Stimulated activated CD4-positive, alpha-beta T cell treated with anti-CD3 and anti-CD28 coated beads, TNF-alpha, amount 100 ng/mL, for 1 hour (primary cell): ENCODE results near the gene SARM1.

Source experiments
- DNase-seq, 3 donors: peaks; one replicate each; pipeline ENCODE4 v3.0.0-alpha.2; 2020; ENCODE audit warnings: low read depth in 3 of 3, low spot score in 1 of 3

Gene SARM1

DNA sequence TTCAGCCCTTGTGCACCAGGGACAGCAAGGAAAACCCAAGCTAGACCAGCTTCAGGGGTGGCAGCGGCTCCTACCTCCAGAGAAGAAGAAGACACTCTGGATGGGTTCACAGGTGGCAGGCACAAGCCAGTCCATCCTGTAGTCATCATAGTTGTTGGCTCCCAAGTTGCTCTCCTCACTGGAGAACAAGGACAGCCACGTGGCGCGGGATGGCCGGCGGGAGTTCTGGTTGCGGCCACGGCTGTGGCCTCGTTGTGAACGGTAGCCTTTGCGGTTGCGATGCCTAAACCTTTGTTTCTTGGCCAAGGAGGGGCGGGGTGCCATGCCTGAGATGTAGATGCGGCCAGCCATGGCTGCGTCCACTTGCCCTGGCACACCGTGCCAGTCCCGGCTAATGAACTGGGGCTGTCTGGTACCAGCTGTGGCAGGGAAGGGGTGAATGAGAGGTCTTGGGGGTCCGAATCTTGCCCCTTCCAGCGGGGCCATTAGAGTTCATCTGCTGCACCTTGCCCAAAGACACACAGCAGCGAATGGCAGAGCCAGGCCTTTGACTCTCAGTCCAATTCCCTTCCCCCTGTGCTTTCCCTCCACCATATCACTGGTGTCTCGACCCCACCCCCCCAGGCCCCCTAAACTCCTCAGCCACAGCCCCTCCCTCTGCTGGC lies 3.7 kb upstream of the SARM1 start:
- no peak for DNase-seq

DNA sequence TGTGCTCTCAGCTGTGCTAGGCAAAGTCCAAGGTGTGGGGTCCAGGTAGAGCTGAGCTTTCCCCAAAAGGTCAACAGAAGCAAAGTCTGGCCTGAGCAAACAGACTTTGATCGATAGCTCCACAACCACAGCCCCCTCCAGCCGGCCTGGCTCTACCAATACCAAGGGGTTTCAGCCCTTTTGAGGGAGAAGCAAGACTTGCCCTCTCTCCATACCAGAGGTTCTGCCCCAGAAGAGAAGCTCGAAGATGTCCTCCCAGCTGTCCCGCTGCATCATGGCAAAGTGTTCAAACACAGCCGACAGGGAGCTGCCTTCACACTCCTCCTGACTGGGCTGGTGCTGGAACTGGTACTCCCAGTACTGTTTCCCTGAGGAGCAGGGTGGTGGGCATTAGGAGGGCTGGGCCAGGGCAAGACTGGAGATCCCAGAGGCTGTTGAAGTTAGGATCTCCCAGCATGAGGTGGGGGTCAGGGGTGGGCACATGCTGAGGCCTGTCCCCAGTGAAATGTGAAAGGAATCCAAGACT lies 3.1 kb upstream of the SARM1 start:
- DNase-seq: no peak

DNA sequence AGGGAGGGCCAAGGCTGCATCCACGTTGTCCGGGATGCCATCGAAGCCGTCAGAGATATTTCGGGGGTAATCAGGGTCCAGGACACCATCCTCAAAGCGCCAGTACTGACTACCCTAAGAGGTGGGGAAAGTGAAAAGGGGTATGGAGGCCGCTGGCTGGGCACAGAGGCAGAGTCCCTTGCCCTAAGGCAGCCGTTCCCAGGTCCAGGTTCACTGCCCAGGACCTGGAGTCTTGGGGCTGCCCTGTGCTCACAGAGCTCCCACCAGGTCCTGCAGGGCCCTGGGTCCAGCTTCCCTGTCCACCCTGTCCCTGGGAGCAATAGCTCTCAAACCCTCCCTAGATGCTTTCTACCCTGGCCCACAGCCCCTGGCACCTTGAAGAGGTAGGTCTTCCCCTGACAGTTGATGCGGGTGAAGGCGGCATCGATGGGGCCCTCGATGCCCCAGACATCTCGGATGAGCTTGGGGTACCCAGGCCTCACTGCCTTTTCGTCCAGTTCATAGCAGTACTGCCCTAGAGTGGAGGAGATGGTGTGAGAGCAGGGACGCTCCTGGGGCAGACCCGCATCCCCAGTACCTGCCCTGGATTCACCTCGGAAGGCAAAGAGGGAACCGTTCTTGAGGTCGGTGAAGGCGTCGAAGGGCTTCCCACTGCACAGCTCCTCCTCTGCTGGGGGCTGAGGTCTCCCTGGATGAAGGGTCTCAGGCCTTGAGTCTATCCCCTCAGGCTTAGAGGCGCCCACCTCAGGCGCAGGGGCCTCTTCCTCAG lies 2.4 kb upstream of the SARM1 start:
- no peak for DNase-seq

DNA sequence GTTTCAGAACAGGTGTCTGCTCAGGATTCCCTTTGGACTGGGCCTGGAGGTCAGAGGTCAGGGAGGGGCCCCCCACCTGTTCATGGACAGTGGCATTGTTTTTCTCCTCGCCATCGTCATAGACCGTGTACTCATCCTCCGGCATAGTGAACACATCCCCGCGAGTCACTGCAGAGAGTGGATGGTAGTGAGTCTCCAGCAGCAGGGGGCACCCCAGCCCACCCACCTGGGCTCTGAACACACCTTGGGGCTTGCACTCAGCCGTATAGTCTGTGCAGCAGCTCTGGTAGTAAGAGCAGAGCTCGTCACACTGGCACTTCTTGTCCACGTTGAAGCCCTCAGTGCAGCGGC lies 1.8 kb upstream of the SARM1 start:
- DNase-seq: no peak

DNA sequence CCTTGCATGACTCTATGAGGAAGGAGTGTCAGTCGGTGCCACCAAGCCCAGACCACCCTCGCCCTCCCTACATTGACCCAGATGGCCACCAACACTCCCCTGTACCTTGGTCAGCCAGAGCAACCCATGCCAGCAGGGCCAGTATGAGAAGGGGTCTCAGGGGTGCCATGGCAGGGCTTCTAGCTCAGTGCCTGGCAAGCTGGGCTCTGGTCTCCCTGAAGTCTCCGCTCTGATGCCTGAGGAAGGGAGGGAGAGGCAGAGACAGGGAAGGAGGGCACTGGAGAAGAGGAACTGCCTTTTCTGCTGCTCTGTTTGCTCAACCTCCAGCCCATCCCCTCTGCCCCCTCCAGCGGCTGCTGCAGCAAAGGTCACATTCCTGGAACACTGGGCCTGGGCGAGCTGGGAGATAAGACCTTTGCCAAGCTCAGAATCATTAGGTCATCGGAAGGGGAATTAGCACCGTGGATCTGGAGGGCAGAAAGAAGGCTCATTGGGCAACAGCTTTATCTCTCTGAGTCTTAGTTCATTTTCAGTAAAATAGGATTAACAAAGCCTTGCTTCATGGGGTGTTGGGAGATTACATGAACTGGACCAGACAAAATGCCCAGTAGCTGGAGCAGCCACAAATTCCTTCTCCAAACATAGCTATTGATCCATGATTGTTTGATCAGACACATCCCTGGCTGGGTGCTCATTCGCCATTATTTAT lies 1.3 kb upstream of the SARM1 start, which contains the start of gene VTN:
Gene VTN (minus strand): TSS at position 273 of the 709 bp plus-strand sequence. CDS start 104 bp downstream, at position 169.
- DNase-seq: no peak

DNA sequence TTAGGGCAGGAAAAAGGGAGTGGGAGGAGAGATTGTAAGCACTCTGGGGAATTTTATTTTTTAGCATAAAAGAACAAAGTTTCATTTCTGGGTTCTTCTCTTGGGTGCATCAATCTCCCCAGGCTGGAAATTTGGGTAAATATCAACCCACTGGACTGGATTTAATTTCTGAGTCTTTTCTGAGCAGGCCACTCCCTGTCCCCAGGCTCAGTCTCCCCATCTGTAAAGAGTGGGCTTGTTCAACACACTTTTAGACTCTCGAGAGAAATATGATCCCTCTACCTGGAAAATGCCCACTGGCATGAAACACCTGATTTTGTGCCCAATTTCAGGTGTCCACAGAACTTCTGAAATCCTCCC lies 770 bp upstream of the SARM1 start:
- no peak for DNase-seq

DNA sequence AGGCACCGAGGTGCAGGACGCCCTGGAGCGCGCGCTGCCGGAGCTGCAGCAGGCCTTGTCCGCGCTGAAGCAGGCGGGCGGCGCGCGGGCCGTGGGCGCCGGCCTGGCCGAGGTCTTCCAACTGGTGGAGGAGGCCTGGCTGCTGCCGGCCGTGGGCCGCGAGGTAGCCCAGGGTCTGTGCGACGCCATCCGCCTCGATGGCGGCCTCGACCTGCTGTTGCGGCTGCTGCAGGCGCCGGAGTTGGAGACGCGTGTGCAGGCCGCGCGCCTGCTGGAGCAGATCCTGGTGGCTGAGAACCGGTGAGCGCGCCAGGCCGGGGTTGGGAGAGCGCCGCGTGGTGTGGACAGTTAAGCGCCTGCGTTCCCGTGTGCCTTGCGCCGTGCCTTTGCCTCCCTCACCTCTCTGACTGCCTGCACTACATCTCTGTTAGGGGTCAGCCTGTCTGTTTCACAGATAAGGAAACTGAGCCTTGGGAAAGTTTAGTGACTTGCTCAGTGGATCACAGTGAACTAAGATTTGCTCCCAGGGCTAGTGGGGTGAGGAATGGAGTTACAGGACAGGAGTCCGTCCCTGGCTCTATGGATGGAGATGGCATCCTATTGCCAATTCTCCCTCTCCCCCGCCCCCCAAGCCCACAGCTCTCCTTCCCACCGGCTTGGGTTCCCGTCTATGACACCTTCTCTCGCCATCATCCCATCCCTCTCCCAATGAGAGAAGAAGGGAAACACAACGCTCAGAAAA lies 880 bp downstream of the SARM1 start:
- no peak for DNase-seq

DNA sequence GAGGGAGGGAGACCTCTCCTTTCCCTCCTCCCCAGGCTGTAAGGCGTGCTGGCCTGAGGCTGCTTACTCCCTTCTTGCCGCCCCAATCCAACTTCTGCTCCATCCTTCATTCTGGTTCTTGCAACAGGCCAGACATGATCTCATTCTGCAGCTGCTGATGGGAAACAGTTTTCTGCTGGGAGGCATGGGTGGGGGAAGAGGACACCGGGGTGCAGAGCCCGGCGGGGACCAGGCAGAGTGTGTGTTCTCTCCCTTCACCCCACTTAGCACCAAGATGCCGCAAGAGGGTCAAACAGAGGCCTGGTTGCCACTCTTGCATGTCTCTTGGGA lies 1.4 kb downstream of the SARM1 start:
- no peak for DNase-seq

DNA sequence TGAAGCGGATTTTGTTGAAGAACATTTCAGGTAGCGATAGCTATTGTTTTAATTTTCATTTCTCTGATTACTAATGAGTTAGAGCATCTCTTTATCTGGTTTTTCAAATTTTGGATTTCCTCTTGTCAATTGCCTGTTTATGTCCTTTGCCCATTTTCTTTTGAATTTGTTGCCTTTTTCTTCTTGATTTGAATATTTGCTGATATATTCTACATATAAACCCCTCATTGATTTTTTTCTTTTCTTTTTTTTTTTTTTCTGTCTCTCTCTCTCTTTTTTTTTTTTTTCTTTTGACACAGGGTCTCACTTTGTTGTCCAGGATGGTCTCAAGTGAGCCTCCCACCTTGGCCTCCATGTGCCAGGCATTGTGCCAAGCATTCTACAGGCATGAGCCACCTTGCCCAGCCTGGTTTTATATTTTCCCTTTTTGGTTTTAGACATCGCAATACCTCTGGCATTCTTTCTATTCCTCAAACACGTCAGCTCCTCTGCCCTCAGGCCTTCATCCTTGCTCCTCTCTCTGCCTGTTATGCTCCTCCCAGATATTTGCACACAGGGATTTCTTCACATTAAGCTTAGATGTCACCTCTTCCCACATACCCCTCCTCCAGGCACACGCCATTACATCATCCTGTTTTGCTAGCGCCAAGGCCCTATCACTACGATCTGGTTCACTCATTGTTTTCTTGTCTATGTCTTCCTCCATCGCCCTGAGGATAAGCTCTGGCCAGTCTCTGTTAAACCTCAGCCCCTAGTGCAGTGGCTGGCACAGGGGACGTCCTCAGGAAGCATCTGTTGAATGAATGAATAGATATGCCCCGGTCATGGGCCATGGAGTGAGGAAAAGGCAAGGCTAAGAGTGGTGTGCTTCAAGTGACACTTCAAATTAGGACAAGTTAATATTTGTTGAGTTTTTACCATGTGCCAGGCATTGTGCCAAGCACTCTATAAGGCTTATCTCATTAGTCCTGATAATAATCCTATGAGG lies 8.6 kb downstream of the SARM1 start:
- no peak for DNase-seq

DNA sequence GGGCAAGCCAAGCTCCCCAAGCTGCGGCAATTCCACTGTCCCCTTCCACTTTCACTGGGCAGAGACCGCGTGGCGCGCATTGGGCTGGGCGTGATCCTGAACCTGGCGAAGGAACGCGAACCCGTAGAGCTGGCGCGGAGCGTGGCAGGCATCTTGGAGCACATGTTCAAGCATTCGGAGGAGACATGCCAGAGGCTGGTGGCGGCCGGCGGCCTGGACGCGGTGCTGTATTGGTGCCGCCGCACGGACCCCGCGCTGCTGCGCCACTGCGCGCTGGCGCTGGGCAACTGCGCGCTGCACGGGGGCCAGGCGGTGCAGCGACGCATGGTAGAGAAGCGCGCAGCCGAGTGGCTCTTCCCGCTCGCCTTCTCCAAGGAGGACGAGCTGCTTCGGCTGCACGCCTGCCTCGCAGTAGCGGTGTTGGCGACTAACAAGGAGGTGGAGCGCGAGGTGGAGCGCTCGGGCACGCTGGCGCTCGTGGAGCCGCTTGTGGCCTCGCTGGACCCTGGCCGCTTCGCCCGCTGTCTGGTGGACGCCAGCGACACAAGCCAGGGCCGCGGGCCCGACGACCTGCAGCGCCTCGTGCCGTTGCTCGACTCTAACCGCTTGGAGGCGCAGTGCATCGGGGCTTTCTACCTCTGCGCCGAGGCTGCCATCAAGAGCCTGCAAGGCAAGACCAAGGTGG lies 9.8 kb downstream of the SARM1 start:
- DNase-seq: no peak

DNA sequence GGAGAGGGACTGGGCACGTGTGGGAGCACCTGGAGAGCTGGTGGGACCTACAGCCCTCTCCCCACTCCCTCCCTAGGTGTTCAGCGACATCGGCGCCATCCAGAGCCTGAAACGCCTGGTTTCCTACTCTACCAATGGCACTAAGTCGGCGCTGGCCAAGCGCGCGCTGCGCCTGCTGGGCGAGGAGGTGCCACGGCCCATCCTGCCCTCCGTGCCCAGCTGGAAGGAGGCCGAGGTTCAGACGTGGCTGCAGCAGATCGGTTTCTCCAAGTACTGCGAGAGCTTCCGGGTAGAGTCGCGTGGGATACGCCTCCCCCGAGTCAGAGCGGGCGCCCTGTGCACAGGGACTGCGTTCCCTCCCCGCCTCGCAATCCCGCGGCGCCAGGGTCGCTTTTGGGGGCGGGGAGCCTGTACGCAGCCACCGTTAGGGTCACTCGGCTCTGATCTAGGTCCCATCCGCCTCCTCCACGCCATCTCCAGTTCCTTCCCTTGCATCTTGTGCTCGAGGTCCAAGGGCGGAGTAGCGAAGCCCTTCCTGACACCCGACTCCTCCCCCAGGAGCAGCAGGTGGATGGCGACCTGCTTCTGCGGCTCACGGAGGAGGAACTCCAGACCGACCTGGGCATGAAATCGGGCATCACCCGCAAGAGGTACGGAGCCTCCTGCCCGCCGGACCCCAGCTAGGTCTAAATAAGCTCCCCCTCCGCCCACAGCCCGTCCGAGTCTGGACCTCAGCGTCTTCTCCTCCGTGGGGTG lies 13.0 kb downstream of the SARM1 start:
- DNase-seq: peak in 2 of 3 donors; percentile 24 to 43

DNA sequence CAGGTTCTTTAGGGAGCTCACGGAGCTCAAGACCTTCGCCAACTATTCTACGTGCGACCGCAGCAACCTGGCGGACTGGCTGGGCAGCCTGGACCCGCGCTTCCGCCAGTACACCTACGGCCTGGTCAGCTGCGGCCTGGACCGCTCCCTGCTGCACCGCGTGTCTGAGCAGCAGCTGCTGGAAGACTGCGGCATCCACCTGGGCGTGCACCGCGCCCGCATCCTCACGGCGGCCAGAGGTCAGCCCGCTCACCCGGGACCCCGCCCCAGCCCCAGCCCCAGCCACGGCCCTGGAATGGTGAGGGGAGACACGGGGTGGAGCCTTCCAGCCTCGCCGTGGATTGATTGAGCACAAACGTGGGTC lies 13.5 kb downstream of the SARM1 start:
- no peak for DNase-seq

DNA sequence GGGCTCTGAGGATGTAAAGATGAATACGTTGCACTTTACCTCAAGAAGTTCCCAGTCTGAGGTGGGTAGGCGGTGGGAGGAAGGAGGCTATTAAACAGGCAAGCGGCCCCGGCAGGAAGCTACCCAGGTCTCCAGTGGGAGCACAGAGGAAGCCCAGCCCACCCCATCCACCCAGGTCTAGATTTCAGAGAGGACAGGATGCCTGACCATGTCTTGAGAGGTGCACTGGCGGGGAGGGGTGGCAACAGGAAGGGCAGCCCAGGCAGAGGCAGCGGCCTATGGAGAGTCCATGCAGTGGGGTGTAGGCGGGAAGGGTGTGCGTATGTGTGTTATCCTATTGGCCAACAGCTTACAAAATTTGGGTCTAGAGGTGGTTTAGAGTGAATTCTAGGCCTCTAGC lies 13.9 kb downstream of the SARM1 start:
- DNase-seq: no peak

DNA sequence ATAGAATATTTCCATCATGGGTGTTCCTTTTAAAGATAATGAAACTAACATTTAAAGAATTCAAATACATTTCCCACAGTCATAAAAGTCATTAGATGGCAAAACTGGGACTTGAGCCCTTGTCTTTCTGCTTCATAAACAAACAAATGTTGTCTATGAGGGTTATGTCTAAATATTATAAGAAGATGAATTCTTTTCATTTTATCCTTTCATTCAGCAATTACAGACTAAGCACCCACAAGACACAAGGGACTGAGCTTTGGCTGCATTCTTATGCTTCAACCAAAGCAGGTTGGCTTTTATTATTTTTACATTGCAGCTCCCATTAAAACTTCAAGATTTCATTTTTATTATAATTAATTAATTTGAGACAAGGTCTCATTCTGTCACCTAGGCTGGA lies 14.9 kb downstream of the SARM1 start:
- DNase-seq: no peak

DNA sequence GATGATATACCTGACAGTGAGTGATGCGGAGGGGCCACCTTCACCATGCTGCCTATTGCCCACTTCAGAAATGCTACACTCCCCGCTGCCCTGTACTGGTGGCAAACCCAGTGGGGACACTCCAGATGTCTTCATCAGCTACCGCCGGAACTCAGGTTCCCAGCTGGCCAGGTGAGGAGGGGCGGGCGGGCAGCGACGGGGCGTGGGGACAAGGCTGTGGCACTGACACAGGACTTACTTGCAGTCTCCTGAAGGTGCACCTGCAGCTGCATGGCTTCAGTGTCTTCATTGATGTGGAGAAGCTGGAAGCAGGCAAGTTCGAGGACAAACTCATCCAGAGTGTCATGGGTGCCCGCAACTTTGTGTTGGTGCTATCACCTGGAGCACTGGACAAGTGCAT lies 16.6 kb downstream of the SARM1 start:
- no peak for DNase-seq

DNA sequence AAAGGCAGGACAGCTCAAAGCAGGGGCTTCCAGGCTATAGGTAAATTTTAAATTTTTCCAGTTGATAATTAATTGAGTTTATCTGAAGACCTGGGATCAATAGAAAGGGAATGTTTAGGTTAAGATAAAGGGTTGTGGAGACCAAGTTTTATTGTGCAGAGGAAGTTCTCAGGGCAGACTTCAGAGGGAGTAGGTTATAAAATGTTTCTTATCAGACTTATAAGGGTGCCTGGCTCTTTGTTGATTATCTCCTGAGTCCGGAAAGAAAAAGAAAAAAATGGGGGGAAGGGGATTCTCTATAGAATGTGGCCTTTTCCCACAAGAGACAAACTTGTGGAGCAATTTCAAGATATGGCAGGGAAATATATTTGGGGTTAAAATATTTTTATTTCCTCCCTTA lies 18.6 kb downstream of the SARM1 start:
- DNase-seq: no peak

DNA sequence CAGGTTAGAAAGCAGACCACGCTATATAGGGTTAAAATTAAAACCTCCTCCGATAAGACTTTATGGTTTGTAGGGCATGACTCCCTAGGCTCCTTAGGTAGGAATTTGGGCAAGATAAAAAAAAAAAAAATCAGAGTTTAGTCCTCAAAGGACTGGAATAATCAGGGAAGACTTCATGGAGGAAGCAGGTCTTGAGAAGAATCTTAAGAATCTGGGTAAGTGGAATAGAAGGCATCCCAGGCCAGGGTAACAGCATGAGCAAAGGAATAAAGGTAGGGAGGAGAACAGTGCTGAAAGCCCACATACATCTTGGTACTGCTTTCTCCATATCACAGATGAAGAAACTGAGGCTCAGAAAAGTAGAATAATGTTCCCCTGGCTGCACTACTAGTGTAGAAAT lies 19.1 kb downstream of the SARM1 start:
- no peak for DNase-seq

DNA sequence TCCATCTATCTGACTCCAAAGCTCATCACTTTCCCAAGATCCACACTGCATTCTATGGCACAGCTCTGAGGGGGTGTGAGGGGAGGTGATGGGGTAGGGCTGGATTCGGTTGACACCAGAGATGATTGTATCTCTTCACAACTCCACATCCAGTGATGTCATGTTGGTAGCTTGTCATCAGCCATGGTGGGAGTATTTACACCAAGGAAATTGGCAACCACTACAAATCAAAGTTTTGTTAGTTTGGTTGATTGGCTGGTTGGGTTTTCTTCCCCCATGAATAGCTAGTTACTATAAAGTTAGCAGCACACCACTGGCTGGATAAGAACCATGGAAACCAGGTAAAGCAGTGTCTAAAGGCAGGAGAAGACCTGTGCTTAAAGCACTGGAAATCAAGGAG lies 19.5 kb downstream of the SARM1 start:
- no peak for DNase-seq

DNA sequence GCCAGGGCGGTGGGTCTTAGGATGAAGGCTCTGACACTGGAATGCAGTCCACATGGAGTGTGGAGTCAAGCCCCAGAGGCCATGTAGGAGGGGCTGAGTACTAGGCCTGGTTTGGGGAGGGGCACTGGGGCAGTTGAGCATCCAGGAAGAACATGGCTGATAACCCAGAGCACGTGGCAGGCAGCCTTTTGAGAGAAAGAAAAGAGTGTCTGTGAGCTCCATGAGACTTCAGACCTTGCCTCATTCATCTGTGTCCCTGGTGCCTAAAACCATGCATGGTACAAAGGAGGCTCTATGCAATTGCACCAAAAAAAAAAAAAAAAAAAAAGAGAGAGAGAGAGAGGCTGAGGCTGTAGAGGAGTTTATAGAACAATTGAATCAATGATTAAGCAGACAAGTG lies 19.9 kb downstream of the SARM1 start:
- DNase-seq: no peak
